Measurements from ENCODE around the gene ST6GALNAC4.

DNA sequence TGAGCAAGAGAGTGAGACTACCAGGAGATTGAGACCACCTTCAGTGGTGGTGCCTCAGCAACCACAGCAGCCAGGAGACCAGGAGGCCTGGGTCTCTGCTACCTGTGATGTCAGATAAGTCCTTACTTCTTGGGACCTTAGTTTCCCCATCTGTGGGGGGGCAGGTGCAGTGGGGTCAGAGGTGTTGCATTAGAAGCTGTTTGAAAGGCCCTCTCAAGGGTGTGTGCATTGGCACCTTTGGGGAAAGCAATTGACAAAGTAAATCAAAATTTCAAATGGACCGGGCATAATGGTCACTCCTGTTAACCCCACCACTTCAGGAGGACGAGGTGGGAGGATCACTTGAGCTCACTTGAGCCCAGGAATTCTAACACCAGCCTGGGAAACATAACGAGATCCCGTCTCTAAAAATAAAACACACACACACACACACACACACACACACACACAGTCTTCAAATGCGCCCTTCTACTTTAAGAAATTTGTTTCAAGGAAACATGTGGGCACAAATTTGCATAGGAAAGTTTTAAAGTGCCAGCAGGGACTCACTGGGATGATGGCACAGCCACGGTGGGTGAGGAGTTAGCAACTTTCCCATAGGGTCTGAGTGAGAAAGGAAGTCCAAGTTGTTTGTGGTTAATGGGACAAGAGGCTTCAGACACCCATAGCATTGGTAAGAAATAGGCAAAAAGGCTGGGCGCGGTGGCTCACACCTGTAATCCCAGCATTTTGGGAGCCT, 38.0 kb downstream of the ST6GALNAC4 start:
- TF ChIP-seq CTCF (conservative IDR thresholded peaks at IDR 0.05; ENCODE audit: low read length) (no peak), EZH2phosphoT487 (IDR thresholded peaks at IDR 0.05; ENCODE audit: borderline replicate concordance, low read depth, low read length) (no peak)

All from OCI-LY7 (cell line).